Spleen (tissue), 7 donors: ENCODE measurements around the gene SLC9A6.

ENCODE experiments used
- CTCF ChIP-seq, 11 experiments: fragments of 200-600 bp in 7 of 11; fragments of 450-650 bp in 4 of 11; sonication (generic) in 4 of 11; IDR thresholded peaks in 8 of 11; conservative IDR thresholded peaks in 3 of 11; 1 replicate in 7 of 11; 2 replicates in 4 of 11; pipeline versions ENCODE4 v1.4.0 to v1.8.0; 2016 to 2021; ENCODE audit warnings: antibody characterized with exemption in 11 of 11, inconsistent platforms in 4 of 11, mild to moderate bottlenecking in 1 of 11
- POLR2A ChIP-seq, 3 donors: fragments of 450-650 bp; IDR thresholded peaks; one replicate each; pipeline ENCODE4 v1.5.1; 2017; ENCODE audit warnings: antibody characterized with exemption in 3 of 3, mild to moderate bottlenecking in 1 of 3
- POLR2AphosphoS5 ChIP-seq, 3 donors: sonication (generic); formaldehyde crosslinking; IDR thresholded peaks; one replicate each; pipeline ENCODE4 v1.5.1; 2017; ENCODE audit warnings: antibody characterized with exemption in 3 of 3
- donor health status: DM: no; HTN: no; CAD: no; lungs with moderate emphysema.
- donor health status: DM: no; HTN: no; CAD: no.
- donor health status: DM: no; HTN: no; CAD: no.

DNA sequence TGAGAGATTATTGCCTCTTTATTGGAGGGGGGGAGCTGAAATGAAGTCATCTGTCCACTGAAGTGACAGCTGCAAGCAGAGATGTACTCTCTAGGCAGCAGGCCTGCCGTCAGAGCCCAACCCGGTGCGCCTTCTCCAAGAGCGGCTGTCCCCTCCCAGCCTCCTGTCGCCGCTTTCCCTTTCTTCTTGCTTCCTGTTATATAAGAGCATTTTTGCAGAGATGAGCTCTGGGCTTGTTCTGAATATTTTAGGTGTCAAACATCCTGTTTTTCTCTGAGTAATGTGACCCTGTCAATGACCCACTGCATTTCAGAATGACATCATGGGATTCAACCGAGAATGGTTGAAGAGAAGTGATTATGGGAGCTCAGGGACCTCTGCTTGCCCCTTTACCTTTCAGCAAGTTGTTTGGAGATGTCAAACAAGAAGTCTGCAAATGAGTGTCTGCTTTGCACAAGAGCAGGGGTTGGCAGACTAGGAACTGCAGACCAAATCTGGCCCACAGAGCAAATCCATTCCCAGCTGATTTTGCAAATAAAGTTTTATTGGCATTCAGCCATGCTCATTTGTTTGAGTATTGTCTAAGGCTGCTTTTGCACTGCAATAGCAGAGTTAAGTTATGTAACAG is 79.9 kb downstream of the SLC9A6 start:
- TF ChIP-seq POLR2A (IDR thresholded peaks at IDR 0.05) (no peak), CTCF (IDR thresholded peaks at IDR 0.05 in 8 of 11, conservative IDR thresholded peaks at IDR 0.05 in 3 of 11) (no peak), POLR2AphosphoS5 (IDR thresholded peaks at IDR 0.05) (peak; percentile 14 to 42 (median 21))
